ENCODE data around the gene DUSP19. TPM values are rescaled to one million over a fixed set of nuclear protein-coding genes. Genes with fewer than 3 reads are reported as not detected.
A peak's percentile ranks its signal among the peaks of the same experiment; 100 is the strongest.

The DUSP19 gene
- total and polyA plus RNA-seq, 10 of the 15 experiments (the other 5 are each of a cell fraction or from before 2014, with no cell fraction given): 0.16 to 1.7 (median 0.57) TPM

GRCh38 chr2:183035954-183036669 lies 42.4 kb upstream of the DUSP19 start:
- Histone ChIP-seq H3K9me3 (replicated peaks; ENCODE audit: control insufficient read depth, insufficient read depth, low read length) (no peaks in the 10 kb centered on the region), H4K20me1 (ENCODE audit: control insufficient read depth, insufficient read depth) (no peaks in the 10 kb centered on the region), H2AFZ (ENCODE audit: control insufficient read depth, low read depth, low read length) (no peak overlapping the region), H3K36me3 (ENCODE audit: control insufficient read depth in 2 of 2, insufficient read depth in 2 of 2, low read length in 1 of 2) (no peaks in the 10 kb centered on the region), H3K4me3 (no peak overlapping the region), H3K4me2 (ENCODE audit: control insufficient read depth, insufficient read depth) (peak overlapping the region; percentile 27; the same call in 1 of the 2 replicates), H3K27me3 (replicated peaks in 1 of 2; ENCODE audit: control insufficient read depth in 2 of 2, insufficient read depth in 2 of 2, low read length in 1 of 2) (peaks cover 8 to 10% of the 10 kb centered on the region in 2 experiments), H3K4me1 (ENCODE audit: control insufficient read depth, insufficient read depth, low read length) (peaks cover 13% of the 10 kb centered on the region; the same call in 1 of the 2 replicates), H3K27ac (ENCODE audit: control insufficient read depth, insufficient read depth) (no peak overlapping the region), H3K79me2 (ENCODE audit: control insufficient read depth, insufficient read depth, low read length) (no peaks in the 10 kb centered on the region), H3K9ac (ENCODE audit: control insufficient read depth, insufficient read depth, low read length) (no peak overlapping the region)
- in situ Hi-C loops (cut with MboI) (no loop called here), intact Hi-C loops (cut with micrococcal nuclease; ENCODE audit: unreplicated experiment) (loop anchor here (5.0 kb wide), 1 partner anchor 96 kb away; no protein-coding TSS in a partner anchor)
- ChIA-PET CTCF (no interaction called here), RAD21 (ENCODE audit: unreplicated experiment) (no interaction called here), POLR2A (no interaction called here), SMC1A (ENCODE audit: uncharacterized antibody, unreplicated experiment) (no interaction called here)
- ATAC-seq (peak; percentile 68), DNase-seq (ENCODE audit: low read depth, low spot score) (peak; percentile 15), FAIRE-seq (peak; percentile 27)
- WGBS (ENCODE audit: insufficient coverage, insufficient replicate concordance, low lambda C conversion rate, missing lambda C conversion rate): 2% methylated on average over 2 of the region's 2 CpGs
- no TSS peak for BruUV-seq (replicated peaks)
- TF ChIP-seq SMARCA5 (IDR thresholded peaks at IDR 0.05) (no peak), ATF7 (IDR thresholded peaks at IDR 0.05; ENCODE audit: low read depth) (peak; percentile 61; the same call in 1 of the 2 replicates), TCF7 (IDR thresholded peaks at IDR 0.05; ENCODE audit: borderline replicate concordance) (peak; percentile 94), MEF2B (IDR thresholded peaks at IDR 0.05; ENCODE audit: partially characterized antibody, poor library complexity, severe bottlenecking) (peak; percentile 59), RUNX3 (IDR thresholded peaks at IDR 0.05; ENCODE audit: low read length) (peak; percentile 100), NRF1 (conservative IDR thresholded peaks at IDR 0.05; ENCODE audit: low read depth, low read length) (no peak), RELA (IDR thresholded peaks at IDR 0.05; ENCODE audit: borderline replicate concordance, partially characterized antibody) (no peak), CBFB (IDR thresholded peaks at IDR 0.05; ENCODE audit: low read depth) (peak; percentile 97), CHD4 (IDR thresholded peaks at IDR 0.05) (0 out of 2 replicates have a peak, but pooled peaks have one; percentile 79), IKZF1 (conservative IDR thresholded peaks at IDR 0.05) (peak; percentile 57), PAX5 (IDR thresholded peaks at IDR 0.05; ENCODE audit: borderline replicate concordance, low read depth, low read length) (0 out of 2 replicates have a peak, but pooled peaks have one; percentile 28)
- TF ChIP-seq, protein P1, sequence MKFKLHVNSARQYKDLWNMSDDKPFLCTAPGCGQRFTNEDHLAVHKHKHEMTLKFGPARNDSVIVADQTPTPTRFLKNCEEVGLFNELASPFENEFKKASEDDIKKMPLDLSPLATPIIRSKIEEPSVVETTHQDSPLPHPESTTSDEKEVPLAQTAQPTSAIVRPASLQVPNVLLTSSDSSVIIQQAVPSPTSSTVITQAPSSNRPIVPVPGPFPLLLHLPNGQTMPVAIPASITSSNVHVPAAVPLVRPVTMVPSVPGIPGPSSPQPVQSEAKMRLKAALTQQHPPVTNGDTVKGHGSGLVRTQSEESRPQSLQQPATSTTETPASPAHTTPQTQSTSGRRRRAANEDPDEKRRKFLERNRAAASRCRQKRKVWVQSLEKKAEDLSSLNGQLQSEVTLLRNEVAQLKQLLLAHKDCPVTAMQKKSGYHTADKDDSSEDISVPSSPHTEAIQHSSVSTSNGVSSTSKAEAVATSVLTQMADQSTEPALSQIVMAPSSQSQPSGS (IDR thresholded peaks at IDR 0.05; ENCODE audit: low read length): peak; percentile 75
- TF ChIP-seq, protein P2, sequence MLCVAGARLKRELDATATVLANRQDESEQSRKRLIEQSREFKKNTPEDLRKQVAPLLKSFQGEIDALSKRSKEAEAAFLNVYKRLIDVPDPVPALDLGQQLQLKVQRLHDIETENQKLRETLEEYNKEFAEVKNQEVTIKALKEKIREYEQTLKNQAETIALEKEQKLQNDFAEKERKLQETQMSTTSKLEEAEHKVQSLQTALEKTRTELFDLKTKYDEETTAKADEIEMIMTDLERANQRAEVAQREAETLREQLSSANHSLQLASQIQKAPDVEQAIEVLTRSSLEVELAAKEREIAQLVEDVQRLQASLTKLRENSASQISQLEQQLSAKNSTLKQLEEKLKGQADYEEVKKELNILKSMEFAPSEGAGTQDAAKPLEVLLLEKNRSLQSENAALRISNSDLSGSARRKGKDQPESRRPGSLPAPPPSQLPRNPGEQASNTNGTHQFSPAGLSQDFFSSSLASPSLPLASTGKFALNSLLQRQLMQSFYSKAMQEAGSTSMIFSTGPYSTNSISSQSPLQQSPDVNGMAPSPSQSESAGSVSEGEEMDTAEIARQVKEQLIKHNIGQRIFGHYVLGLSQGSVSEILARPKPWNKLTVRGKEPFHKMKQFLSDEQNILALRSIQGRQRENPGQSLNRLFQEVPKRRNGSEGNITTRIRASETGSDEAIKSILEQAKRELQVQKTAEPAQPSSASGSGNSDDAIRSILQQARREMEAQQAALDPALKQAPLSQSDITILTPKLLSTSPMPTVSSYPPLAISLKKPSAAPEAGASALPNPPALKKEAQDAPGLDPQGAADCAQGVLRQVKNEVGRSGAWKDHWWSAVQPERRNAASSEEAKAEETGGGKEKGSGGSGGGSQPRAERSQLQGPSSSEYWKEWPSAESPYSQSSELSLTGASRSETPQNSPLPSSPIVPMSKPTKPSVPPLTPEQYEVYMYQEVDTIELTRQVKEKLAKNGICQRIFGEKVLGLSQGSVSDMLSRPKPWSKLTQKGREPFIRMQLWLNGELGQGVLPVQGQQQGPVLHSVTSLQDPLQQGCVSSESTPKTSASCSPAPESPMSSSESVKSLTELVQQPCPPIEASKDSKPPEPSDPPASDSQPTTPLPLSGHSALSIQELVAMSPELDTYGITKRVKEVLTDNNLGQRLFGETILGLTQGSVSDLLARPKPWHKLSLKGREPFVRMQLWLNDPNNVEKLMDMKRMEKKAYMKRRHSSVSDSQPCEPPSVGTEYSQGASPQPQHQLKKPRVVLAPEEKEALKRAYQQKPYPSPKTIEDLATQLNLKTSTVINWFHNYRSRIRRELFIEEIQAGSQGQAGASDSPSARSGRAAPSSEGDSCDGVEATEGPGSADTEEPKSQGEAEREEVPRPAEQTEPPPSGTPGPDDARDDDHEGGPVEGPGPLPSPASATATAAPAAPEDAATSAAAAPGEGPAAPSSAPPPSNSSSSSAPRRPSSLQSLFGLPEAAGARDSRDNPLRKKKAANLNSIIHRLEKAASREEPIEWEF (IDR thresholded peaks at IDR 0.05; ENCODE audit: insufficient replicate concordance, low read depth, low read length): peak; percentile 37
- TF ChIP-seq, protein P3, sequence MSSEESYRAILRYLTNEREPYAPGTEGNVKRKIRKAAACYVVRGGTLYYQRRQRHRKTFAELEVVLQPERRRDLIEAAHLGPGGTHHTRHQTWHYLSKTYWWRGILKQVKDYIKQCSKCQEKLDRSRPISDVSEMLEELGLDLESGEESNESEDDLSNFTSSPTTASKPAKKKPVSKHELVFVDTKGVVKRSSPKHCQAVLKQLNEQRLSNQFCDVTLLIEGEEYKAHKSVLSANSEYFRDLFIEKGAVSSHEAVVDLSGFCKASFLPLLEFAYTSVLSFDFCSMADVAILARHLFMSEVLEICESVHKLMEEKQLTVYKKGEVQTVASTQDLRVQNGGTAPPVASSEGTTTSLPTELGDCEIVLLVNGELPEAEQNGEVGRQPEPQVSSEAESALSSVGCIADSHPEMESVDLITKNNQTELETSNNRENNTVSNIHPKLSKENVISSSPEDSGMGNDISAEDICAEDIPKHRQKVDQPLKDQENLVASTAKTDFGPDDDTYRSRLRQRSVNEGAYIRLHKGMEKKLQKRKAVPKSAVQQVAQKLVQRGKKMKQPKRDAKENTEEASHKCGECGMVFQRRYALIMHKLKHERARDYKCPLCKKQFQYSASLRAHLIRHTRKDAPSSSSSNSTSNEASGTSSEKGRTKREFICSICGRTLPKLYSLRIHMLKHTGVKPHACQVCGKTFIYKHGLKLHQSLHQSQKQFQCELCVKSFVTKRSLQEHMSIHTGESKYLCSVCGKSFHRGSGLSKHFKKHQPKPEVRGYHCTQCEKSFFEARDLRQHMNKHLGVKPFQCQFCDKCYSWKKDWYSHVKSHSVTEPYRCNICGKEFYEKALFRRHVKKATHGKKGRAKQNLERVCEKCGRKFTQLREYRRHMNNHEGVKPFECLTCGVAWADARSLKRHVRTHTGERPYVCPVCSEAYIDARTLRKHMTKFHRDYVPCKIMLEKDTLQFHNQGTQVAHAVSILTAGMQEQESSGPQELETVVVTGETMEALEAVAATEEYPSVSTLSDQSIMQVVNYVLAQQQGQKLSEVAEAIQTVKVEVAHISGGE (CRISPR knock-in tag; IDR thresholded peaks at IDR 0.05): no peak
